ENCODE data around the gene SEMA3A.

GRCh38 chr7:84122582-84123360 is 71.8 kb downstream of the SEMA3A start:
- no peak for TF ChIP-seq E2F5 (CRISPR knock-in tag; IDR thresholded peaks at IDR 0.05)
- TF ChIP-seq NR2C2 (CRISPR knock-in tag; IDR thresholded peaks at IDR 0.05): no peak
- TF ChIP-seq CREM (CRISPR knock-in tag; IDR thresholded peaks at IDR 0.05): no peak
- TF ChIP-seq FOXJ3 (CRISPR knock-in tag; IDR thresholded peaks at IDR 0.05; ENCODE audit: borderline replicate concordance): no peak
